ENCODE data around the gene BPGM. TPM values are rescaled to one million over a fixed set of nuclear protein-coding genes. Genes with fewer than 3 reads are reported as not detected.
"Not testable (repeated sequence)": the region's sequence is repeated elsewhere in the genome, so short reads cannot be mapped to it uniquely, and the experiment has no call there.

Gene BPGM
- total and polyA plus RNA-seq, 9 of the 15 experiments (the other 6 are each of a cell fraction or from before 2014, with no cell fraction given): 14.1 to 46.1 (median 21.2) TPM

DNA sequence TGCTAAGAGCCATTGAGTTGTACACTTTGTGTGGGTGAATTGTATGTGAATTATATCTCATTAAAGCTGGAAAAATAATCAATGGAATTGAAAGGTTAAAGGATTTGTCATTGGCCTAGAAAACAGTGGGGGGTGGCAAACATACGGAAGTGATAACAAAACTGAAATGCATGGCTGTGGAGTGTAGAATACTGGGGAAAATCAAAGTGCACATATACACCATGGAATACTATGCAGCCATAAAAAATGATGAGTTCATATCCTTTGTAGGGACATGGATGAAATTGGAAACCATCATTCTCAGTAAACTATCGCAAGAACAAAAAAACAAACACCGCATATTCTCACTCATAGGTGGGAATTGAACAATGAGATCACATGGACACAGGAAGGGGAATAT is 18.4 kb downstream of the BPGM start:
- POLR2A ChIA-PET; intact Hi-C loops (cut with micrococcal nuclease); DNase-seq (ENCODE audit: extremely low read depth in 1 of 4, low spot score in 3 of 4): not testable (repeated sequence)

DNA sequence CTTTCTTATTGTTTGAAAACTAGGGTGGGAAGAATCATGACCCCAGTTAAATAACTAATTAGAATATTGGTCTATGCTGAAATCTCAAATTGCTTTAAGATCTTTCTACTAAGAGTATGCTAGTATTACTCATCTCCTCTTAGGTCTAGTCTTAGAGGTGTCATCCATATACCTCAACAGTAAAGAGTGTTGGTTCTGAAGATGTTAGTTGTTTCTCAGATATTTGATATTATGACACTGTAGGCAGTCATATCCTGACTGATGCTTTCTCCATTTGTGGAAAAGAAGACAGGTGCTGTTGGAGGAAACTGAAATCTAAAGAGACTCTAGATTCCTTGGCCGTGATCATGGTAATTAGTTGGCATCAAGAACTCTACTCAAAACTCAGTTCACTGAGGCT is 21.2 kb downstream of the BPGM start:
- no peak for ATAC-seq
- Histone ChIP-seq H2AFZ (ENCODE audit: low read depth, low read length) (no peak overlapping the region), H3K27me3 (ENCODE audit: control insufficient read depth in 2 of 2, insufficient read depth in 2 of 2, low read length in 2 of 2) (no peaks in the 10 kb centered on the region), H4K20me1 (replicated peaks; ENCODE audit: control insufficient read depth, insufficient read depth, low read length) (no peaks in the 10 kb centered on the region), H3K9me1 (ENCODE audit: control insufficient read depth, insufficient read depth, low read length) (no peaks in the 10 kb centered on the region), H3K9ac (ENCODE audit: insufficient read depth in 1 of 2, low read depth in 2 of 2, low read length in 2 of 2) (no peak overlapping the region), H3K4me3 (no peak overlapping the region), H3K36me3 (ENCODE audit: control insufficient read depth, insufficient read depth, low read length) (peaks cover 3% of the 10 kb centered on the region; the same call in 2 of the 3 replicates), H3K27ac (ENCODE audit: extremely low read depth, low read depth, low read length) (no peak overlapping the region), H3K4me2 (ENCODE audit: insufficient read depth, low read length) (no peak overlapping the region), H3K9me3 (replicated peaks; ENCODE audit: control insufficient read depth, insufficient read depth, low read depth, low read length) (no peaks in the 10 kb centered on the region), H3K4me1 (replicated peaks in 1 of 2; ENCODE audit: control insufficient read depth in 2 of 2, insufficient read depth in 2 of 2, low read length in 2 of 2) (peaks cover 0 to 7% of the 10 kb centered on the region in 2 experiments; a peak in 4 of 5 replicates), H3K79me2 (ENCODE audit: control insufficient read depth, insufficient read depth, low read length) (no peaks in the 10 kb centered on the region)
- BruUV-seq (replicated peaks): no TSS peak
- CTCF ChIA-PET (ENCODE audit: low intra/inter-chr PET ratio): no interaction called here
- intact Hi-C loops (cut with micrococcal nuclease) (no loop called here), in situ Hi-C loops (cut with MboI) (loop anchor here (25.0 kb wide), 1 partner anchor 1294 kb away; no protein-coding TSS in a partner anchor)
- no peak for DNase-seq (ENCODE audit: extremely low read depth in 1 of 4, low spot score in 3 of 4)
- POLR2A ChIA-PET: interaction anchor here (1.2 to 2.1 kb wide), 2 partner anchors 9 to 10 kb away, joined by 3 to 9 read pairs; no protein-coding TSS in a partner anchor
- FAIRE-seq: no peak
- no peak for TF ChIP-seq ZNF79 (CRISPR knock-in tag; IDR thresholded peaks at IDR 0.05; ENCODE audit: low read depth)
- TF ChIP-seq, protein P1, sequence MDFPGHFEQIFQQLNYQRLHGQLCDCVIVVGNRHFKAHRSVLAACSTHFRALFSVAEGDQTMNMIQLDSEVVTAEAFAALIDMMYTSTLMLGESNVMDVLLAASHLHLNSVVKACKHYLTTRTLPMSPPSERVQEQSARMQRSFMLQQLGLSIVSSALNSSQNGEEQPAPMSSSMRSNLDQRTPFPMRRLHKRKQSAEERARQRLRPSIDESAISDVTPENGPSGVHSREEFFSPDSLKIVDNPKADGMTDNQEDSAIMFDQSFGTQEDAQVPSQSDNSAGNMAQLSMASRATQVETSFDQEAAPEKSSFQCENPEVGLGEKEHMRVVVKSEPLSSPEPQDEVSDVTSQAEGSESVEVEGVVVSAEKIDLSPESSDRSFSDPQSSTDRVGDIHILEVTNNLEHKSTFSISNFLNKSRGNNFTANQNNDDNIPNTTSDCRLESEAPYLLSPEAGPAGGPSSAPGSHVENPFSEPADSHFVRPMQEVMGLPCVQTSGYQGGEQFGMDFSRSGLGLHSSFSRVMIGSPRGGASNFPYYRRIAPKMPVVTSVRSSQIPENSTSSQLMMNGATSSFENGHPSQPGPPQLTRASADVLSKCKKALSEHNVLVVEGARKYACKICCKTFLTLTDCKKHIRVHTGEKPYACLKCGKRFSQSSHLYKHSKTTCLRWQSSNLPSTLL (IDR thresholded peaks at IDR 0.05): no peak
- TF ChIP-seq STAG1 (CRISPR knock-in tag; IDR thresholded peaks at IDR 0.05; ENCODE audit: borderline replicate concordance): no peak
- TF ChIP-seq ZNF143 (CRISPR knock-in tag; IDR thresholded peaks at IDR 0.05): no peak
- TF ChIP-seq TEAD4 (IDR thresholded peaks at IDR 0.05; ENCODE audit: low read length): no peak
- TF ChIP-seq TEAD4 (CRISPR knock-in tag; IDR thresholded peaks at IDR 0.05; ENCODE audit: borderline replicate concordance): no peak
- TF ChIP-seq SMC3 (conservative IDR thresholded peaks at IDR 0.05; ENCODE audit: insufficient read depth, low read depth, low read length): no peak
- TF ChIP-seq CXXC5 (CRISPR knock-in tag; IDR thresholded peaks at IDR 0.05): no peak
- no peak for TF ChIP-seq ZNF76 (CRISPR knock-in tag; IDR thresholded peaks at IDR 0.05; ENCODE audit: borderline replicate concordance)
- WGBS (ENCODE audit: insufficient coverage, low coverage, missing lambda C conversion rate): 53% methylated on average over 1 of the region's 1 CpG

More for the DNA sequence above, 18.4 kb downstream of the BPGM start:
- FAIRE-seq; BruUV-seq (replicated peaks); H3K9me1 ChIP-seq (ENCODE audit: control insufficient read depth, insufficient read depth, low read length); H3K79me2 ChIP-seq (ENCODE audit: control insufficient read depth, insufficient read depth, low read length); H2AFZ ChIP-seq (ENCODE audit: low read depth, low read length); H3K27ac ChIP-seq (ENCODE audit: extremely low read depth, low read depth, low read length); H3K9ac ChIP-seq (ENCODE audit: insufficient read depth in 1 of 2, low read depth in 2 of 2, low read length in 2 of 2); H3K27me3 ChIP-seq (ENCODE audit: control insufficient read depth in 2 of 2, insufficient read depth in 2 of 2, low read length in 2 of 2); H3K4me3 ChIP-seq; CTCF ChIA-PET (ENCODE audit: low intra/inter-chr PET ratio); H3K4me2 ChIP-seq (ENCODE audit: insufficient read depth, low read length); H4K20me1 ChIP-seq (replicated peaks; ENCODE audit: control insufficient read depth, insufficient read depth, low read length); H3K9me3 ChIP-seq (replicated peaks; ENCODE audit: control insufficient read depth, insufficient read depth, low read depth, low read length); ATAC-seq: not testable (repeated sequence)
- in situ Hi-C loops (cut with MboI): loop anchor here (25.0 kb wide), 1 partner anchor 1297 kb away; no protein-coding TSS in a partner anchor
- TF ChIP-seq ZNF146 (CRISPR knock-in tag; IDR thresholded peaks at IDR 0.05; ENCODE audit: unreplicated experiment): peak; percentile 59
- peak in 1 of 2 experiments; percentile 44; a peak in 1 of 4 replicates for TF ChIP-seq KDM1A (IDR thresholded peaks at IDR 0.05)
- TF ChIP-seq BCOR (IDR thresholded peaks at IDR 0.05): peak; percentile 32; the same call in 1 of the 2 replicates
- WGBS (ENCODE audit: insufficient coverage, low coverage, missing lambda C conversion rate): 27% methylated on average over 1 of the region's 3 CpGs
- H3K4me1 ChIP-seq (replicated peaks in 1 of 2; ENCODE audit: control insufficient read depth in 2 of 2, insufficient read depth in 2 of 2, low read length in 2 of 2): peaks cover 3 to 16% of the 10 kb centered on the region in 2 experiments; a peak in 4 of 5 replicates
- peaks cover 13% of the 10 kb centered on the region for H3K36me3 ChIP-seq (ENCODE audit: control insufficient read depth, insufficient read depth, low read length)

All from K562 (cell line).